ENCODE measurements around the gene FAM216A.
"Not testable (repeated sequence)": the region's sequence is repeated elsewhere in the genome, so short reads cannot be mapped to it uniquely, and the experiment has no call there.

FAM216A gene

GRCh38 chr12:110520876-110521712 is 52.4 kb downstream of the FAM216A start:
- no CpG with 5 or more reads among the region's 11 CpGs for WGBS (ENCODE audit: insufficient coverage, insufficient read length)
- not testable (repeated sequence) for H3K36me3 ChIP-seq (ENCODE audit: control insufficient read depth, insufficient read depth, low read length); H3K4me3 ChIP-seq (ENCODE audit: low read length); DNase-seq (ENCODE audit: low read depth, low spot score); H3K4me1 ChIP-seq (ENCODE audit: control insufficient read depth, insufficient read depth, low read length); H3K27ac ChIP-seq (ENCODE audit: low read length); H3K27me3 ChIP-seq (ENCODE audit: control insufficient read depth, insufficient read depth, low read length); H3K9me3 ChIP-seq (ENCODE audit: control insufficient read depth, insufficient read depth, low read length)

GRCh38 chr12:110528277-110528839 is 59.7 kb downstream of the FAM216A start:
- Histone ChIP-seq H3K9me3 (ENCODE audit: control insufficient read depth, insufficient read depth, low read length) (no peaks in the 10 kb centered on the region), H3K4me1 (ENCODE audit: control insufficient read depth, insufficient read depth, low read length) (no peaks in the 10 kb centered on the region), H3K36me3 (ENCODE audit: control insufficient read depth, insufficient read depth, low read length) (no peaks in the 10 kb centered on the region), H3K4me3 (ENCODE audit: low read length) (no peak overlapping the region), H3K27ac (ENCODE audit: low read length) (no peak overlapping the region), H3K27me3 (ENCODE audit: control insufficient read depth, insufficient read depth, low read length) (no peaks in the 10 kb centered on the region)
- no peak for DNase-seq (ENCODE audit: low read depth, low spot score)
- WGBS (ENCODE audit: insufficient coverage, insufficient read length), result no CpG with 5 or more reads among the region's 6 CpGs

DNA sequence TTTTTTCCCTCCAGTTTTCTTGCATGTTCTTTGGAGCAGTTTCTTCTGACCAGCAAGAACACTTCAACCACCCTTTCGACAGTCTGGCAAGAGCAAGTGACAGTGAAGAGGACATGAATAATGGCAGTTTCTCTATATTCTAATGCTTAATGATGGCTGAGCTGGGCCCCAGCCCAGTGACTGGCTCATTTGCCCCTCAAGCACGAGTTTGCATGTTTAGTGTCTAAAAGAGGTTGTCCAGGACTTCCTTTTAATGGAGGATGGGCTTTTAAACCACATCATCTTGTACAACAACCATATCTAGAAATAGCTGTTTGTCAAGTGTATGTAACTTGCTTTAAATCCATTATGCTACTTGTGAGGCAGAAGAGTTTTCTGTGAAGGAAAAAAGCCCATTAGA is 61.9 kb downstream of the FAM216A start:
- no peak overlapping the region for H3K4me3 ChIP-seq (ENCODE audit: low read length)
- no peak for DNase-seq (ENCODE audit: low read depth, low spot score)
- no CpG with 5 or more reads among the region's 2 CpGs for WGBS (ENCODE audit: insufficient coverage, insufficient read length)
- H3K27ac ChIP-seq (ENCODE audit: low read length), result no peak overlapping the region
- H3K4me1 ChIP-seq (ENCODE audit: control insufficient read depth, insufficient read depth, low read length), result peaks cover 2% of the 10 kb centered on the region; the same call in 1 of the 2 replicates
- H3K36me3 ChIP-seq (ENCODE audit: control insufficient read depth, insufficient read depth, low read length), result no peaks in the 10 kb centered on the region
- no peaks in the 10 kb centered on the region for H3K9me3 ChIP-seq (ENCODE audit: control insufficient read depth, insufficient read depth, low read length)
- no peaks in the 10 kb centered on the region for H3K27me3 ChIP-seq (ENCODE audit: control insufficient read depth, insufficient read depth, low read length)

DNA sequence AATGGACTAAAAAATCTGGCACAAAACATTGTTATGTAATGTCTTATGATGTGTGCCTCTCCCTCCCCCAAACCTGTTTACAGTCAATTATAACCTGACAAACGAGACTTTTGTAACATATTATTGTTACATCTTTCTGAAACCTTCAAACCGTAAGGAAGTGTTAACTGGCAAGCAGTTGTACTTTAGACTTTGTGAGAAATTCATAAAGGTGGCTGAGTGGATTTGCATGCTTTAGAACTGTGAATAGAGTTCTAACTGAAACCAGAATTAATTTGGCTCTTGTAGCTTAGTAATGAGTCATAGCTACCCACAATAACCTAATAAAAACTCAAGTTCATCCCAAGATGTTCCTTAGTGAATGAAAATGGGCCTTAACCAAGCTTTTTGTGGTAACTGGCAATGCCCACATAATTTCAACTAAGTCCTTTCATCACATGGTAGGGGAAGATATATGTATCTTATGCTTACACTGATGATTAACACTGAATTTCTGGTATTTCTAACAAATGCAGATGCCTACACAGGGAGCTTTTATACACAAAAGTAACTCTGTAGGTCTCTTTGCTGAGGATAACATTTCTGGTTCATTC is 63.2 kb downstream of the FAM216A start:
- no peaks in the 10 kb centered on the region for H3K36me3 ChIP-seq (ENCODE audit: control insufficient read depth, insufficient read depth, low read length)

GRCh38 chr12:110532644-110533043 is 64.0 kb downstream of the FAM216A start:
- Histone ChIP-seq H3K4me3 (ENCODE audit: low read length) (no peak overlapping the region), H3K36me3 (ENCODE audit: control insufficient read depth, insufficient read depth, low read length) (no peaks in the 10 kb centered on the region), H3K27ac (ENCODE audit: low read length) (no peak overlapping the region), H3K27me3 (ENCODE audit: control insufficient read depth, insufficient read depth, low read length) (no peaks in the 10 kb centered on the region), H3K4me1 (ENCODE audit: control insufficient read depth, insufficient read depth, low read length) (peaks cover 2% of the 10 kb centered on the region; the same call in 1 of the 2 replicates), H3K9me3 (ENCODE audit: control insufficient read depth, insufficient read depth, low read length) (no peaks in the 10 kb centered on the region)
- DNase-seq (ENCODE audit: low read depth, low spot score), result no peak
- no CpG with 5 or more reads among the region's 3 CpGs for WGBS (ENCODE audit: insufficient coverage, insufficient read length)

More for the DNA sequence above, 63.2 kb downstream of the FAM216A start:
- WGBS (ENCODE audit: insufficient coverage, insufficient read length), result no CpG with 5 or more reads among the region's 2 CpGs
- DNase-seq (ENCODE audit: low read depth, low spot score), result no peak
- Histone ChIP-seq H3K27me3 (ENCODE audit: control insufficient read depth, insufficient read depth, low read length) (no peaks in the 10 kb centered on the region), H3K27ac (ENCODE audit: low read length) (no peak overlapping the region), H3K4me3 (ENCODE audit: low read length) (no peak overlapping the region), H3K9me3 (ENCODE audit: control insufficient read depth, insufficient read depth, low read length) (no peaks in the 10 kb centered on the region), H3K4me1 (ENCODE audit: control insufficient read depth, insufficient read depth, low read length) (peaks cover 2% of the 10 kb centered on the region; the same call in 1 of the 2 replicates)

DNA sequence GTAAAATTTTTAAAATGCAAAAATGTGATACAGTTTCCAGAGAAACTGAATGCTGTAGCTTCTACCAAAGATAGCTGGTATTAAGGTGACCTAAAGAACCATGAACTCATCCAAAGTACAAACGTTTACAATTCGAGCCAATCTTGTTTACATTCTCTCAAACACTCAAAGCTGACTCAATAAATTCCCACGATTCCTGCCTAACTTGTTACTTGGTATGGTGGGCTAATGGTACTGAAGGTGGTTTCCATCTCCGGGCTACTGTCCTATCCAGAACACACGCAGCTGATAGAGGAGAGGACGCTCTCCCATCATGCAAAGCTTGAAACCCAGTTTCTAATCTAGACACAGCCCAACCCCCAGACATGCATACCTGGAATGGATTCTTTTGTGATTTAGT is 65.0 kb downstream of the FAM216A start:
- Histone ChIP-seq H3K27me3 (ENCODE audit: control insufficient read depth, insufficient read depth, low read length) (no peaks in the 10 kb centered on the region), H3K9me3 (ENCODE audit: control insufficient read depth, insufficient read depth, low read length) (no peaks in the 10 kb centered on the region), H3K4me1 (ENCODE audit: control insufficient read depth, insufficient read depth, low read length) (peaks cover 2% of the 10 kb centered on the region; the same call in 1 of the 2 replicates), H3K27ac (ENCODE audit: low read length) (no peak overlapping the region), H3K36me3 (ENCODE audit: control insufficient read depth, insufficient read depth, low read length) (no peaks in the 10 kb centered on the region), H3K4me3 (ENCODE audit: low read length) (no peak overlapping the region)
- no peak for DNase-seq (ENCODE audit: low read depth, low spot score)
- no CpG with 5 or more reads among the region's 6 CpGs for WGBS (ENCODE audit: insufficient coverage, insufficient read length)

- Histone ChIP-seq H3K27ac (ENCODE audit: low read length) (no peak overlapping the region), H3K4me1 (ENCODE audit: control insufficient read depth, insufficient read depth, low read length) (peaks cover 2% of the 10 kb centered on the region; the same call in 1 of the 2 replicates), H3K36me3 (ENCODE audit: control insufficient read depth, insufficient read depth, low read length) (peaks cover 2% of the 10 kb centered on the region; the same call in 1 of the 2 replicates), H3K9me3 (ENCODE audit: control insufficient read depth, insufficient read depth, low read length) (no peaks in the 10 kb centered on the region), H3K4me3 (ENCODE audit: low read length) (no peak overlapping the region), H3K27me3 (ENCODE audit: control insufficient read depth, insufficient read depth, low read length) (no peaks in the 10 kb centered on the region)
- no peak for DNase-seq (ENCODE audit: low read depth, low spot score)
- WGBS (ENCODE audit: insufficient coverage, insufficient read length), result no CpG with 5 or more reads among the region's 6 CpGs
Observed at GRCh38 chr12:110534811-110535210, 66.2 kb downstream of the FAM216A start.

GRCh38 chr12:110536834-110537604 is 68.4 kb downstream of the FAM216A start:
- H3K27me3 ChIP-seq (ENCODE audit: control insufficient read depth, insufficient read depth, low read length), result no peaks in the 10 kb centered on the region
- no CpG with 5 or more reads among the region's 4 CpGs for WGBS (ENCODE audit: insufficient coverage, insufficient read length)
- H3K36me3 ChIP-seq (ENCODE audit: control insufficient read depth, insufficient read depth, low read length), result peaks cover 2% of the 10 kb centered on the region; the same call in 1 of the 2 replicates
- no peaks in the 10 kb centered on the region for H3K9me3 ChIP-seq (ENCODE audit: control insufficient read depth, insufficient read depth, low read length)
- no peak for DNase-seq (ENCODE audit: low read depth, low spot score)
- H3K4me3 ChIP-seq (ENCODE audit: low read length), result no peak overlapping the region
- no peak overlapping the region for H3K27ac ChIP-seq (ENCODE audit: low read length)
- H3K4me1 ChIP-seq (ENCODE audit: control insufficient read depth, insufficient read depth, low read length), result peaks cover 2% of the 10 kb centered on the region; the same call in 1 of the 2 replicates

DNA sequence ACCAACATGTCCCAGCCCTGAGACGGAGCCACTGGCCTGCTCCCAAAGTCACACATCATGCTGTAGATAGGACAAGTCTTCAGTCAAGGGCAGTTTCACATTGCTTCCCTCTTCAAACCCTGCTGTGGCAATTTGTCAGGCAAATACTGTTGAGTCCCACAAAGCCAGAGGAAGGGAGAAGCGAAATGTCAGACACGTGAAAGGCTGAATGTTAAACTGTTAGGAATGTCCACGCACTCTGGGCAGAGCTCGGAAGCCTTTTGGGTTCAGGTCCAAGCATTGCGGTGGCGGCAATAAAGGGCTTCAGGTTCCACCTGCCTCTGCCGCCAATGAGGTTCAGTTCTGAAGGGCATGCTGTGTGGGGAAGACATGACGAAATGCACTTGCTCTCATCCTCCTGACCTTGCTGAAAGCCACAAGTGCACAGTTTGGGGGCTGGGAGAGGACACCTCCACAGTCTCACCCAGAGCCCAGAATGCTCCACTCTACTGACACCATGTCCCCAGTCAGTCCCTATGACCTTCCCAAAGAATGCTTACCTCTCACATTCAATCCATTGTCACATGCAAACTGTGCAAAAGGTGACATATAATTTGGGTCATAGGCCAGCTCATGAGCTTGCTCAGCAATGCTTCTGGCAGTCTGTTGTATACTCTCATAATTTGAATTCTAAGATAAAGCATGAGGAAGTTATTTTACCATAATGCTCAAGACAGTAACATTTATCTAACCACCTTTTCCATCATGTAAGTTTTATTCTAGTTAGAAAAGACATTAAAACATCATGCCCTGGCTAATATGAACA is 69.2 kb downstream of the FAM216A start:
- H3K27ac ChIP-seq (ENCODE audit: low read length), result no peak overlapping the region
- DNase-seq (ENCODE audit: low read depth, low spot score), result no peak
- peaks cover 2% of the 10 kb centered on the region; the same call in 1 of the 2 replicates for H3K36me3 ChIP-seq (ENCODE audit: control insufficient read depth, insufficient read depth, low read length)
- WGBS (ENCODE audit: insufficient coverage, insufficient read length), result no CpG with 5 or more reads among the region's 9 CpGs
- H3K27me3 ChIP-seq (ENCODE audit: control insufficient read depth, insufficient read depth, low read length), result no peaks in the 10 kb centered on the region
- H3K9me3 ChIP-seq (ENCODE audit: control insufficient read depth, insufficient read depth, low read length), result no peaks in the 10 kb centered on the region
- no peak overlapping the region for H3K4me3 ChIP-seq (ENCODE audit: low read length)
- peaks cover 2% of the 10 kb centered on the region; the same call in 1 of the 2 replicates for H3K4me1 ChIP-seq (ENCODE audit: control insufficient read depth, insufficient read depth, low read length)
